GM21737 (cell line): ENCODE measurements around the gene KLHL42.
"Not testable (repeated sequence)": the region's sequence is repeated elsewhere in the genome, so short reads cannot be mapped to it uniquely, and the experiment has no call there.

Source experiments
- ATAC-seq: cut with Tn5 transposase; IDR thresholded peaks from one replicate; pipeline ENCODE4 v1.9.1; 2021; ENCODE audit warnings: mild to moderate bottlenecking, moderate library complexity; ENCODE audit not compliant: unreplicated experiment

The KLHL42 gene, protein sequence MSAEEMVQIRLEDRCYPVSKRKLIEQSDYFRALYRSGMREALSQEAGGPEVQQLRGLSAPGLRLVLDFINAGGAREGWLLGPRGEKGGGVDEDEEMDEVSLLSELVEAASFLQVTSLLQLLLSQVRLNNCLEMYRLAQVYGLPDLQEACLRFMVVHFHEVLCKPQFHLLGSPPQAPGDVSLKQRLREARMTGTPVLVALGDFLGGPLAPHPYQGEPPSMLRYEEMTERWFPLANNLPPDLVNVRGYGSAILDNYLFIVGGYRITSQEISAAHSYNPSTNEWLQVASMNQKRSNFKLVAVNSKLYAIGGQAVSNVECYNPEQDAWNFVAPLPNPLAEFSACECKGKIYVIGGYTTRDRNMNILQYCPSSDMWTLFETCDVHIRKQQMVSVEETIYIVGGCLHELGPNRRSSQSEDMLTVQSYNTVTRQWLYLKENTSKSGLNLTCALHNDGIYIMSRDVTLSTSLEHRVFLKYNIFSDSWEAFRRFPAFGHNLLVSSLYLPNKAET

DNA sequence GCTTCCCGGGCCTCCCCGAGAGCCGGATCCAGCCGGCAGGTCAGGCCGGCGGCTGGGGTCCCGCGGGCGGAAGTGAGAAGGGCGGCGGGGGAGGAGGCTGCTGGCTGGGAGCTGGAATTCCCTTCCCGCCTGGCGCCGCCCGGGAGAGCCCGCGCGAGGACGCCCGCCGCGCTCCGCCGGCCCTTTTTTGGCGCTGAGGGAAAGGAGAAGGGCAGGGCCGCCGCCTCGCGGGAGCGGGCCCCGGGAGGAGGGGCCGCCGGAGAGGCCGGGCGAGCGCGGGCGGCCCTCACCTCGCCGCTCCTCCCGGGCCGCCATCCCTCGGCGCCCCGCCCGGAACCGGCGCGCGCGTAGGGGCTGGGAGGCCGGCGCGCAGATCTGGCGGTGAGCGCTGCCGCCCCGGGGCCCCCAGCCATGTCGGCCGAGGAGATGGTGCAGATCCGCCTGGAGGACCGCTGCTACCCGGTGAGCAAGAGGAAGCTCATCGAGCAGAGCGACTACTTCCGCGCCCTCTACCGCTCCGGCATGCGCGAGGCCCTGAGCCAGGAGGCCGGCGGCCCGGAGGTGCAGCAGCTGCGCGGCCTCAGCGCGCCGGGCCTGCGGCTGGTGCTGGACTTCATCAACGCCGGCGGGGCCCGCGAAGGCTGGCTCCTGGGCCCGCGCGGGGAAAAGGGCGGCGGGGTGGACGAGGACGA is at the start of gene KLHL42, which contains the start of gene MANSC4:
Gene KLHL42 (plus strand): TSS at position 314 of the 692 bp plus-strand sequence. CDS start 98 bp downstream, at position 412.
Gene MANSC4 (minus strand): TSS at position 317 of the 692 bp plus-strand sequence. CDS start 8,960 bp downstream, outside the sequence.
- ATAC-seq, result peak; percentile 80

DNA sequence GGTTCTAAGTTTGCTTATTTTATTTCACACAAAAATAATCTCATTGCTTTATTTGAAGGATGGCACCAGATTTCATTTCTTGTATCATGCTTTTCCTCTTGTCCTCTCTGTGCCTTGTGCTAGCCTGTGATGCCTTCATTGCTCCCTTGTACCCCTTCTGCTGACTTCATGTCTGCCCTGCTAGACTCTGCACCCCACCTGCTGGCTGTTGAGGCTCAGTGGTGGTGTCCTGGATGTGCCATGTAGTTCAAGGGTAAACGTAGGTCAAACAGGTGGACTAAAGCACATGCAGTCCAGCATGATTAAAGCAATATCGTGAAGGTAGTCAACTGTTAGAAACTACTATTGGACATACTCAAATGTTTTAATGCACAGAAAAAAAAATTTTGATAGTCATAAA is 47.8 kb upstream of the KLHL42 start:
- no peak for ATAC-seq

DNA sequence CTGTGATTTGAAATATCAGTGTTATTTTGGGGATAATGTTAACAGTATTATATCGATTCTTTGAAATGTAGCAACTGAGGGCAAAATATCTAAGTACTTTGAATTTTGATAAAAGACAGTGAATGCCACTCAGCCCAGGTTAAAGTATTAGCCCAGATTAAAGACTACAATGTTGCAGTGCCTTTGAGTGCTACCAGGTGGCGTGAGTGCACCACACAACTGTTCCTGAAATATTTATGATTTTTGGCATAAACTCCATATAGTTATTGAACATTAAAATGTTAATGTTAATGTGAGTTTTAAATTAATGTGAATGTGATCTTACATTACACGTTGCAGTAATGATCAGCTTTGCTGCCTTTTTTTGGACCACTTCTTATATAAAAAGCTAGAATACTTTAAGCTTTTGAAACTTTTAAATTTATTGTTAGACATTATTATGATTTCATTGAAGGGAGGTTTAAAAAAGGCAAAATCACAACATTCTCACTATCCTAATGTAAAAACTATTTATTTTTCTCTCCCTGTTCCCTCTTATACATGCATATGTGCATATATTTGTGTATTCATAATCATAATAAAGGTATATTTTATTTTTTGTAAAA is 46.9 kb upstream of the KLHL42 start:
- no peak for ATAC-seq

DNA sequence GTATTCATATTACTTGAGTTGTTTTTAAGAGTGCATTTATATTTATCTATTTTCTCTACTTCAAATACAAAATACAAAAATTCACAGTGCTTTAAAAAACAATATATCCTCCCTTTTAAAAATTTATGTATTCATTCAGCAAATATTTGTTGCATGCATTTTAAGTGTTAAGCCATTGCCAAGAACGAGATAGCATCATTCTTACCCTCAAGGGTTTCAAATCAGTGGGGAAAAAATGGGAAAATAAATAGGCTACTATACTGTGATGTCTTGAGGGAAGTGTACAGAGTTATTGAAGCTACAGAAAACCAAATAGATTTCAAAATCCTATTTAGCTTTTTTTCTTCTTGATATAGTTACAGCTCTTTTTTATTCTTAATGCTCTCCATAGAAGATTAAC is 46.2 kb upstream of the KLHL42 start:
- ATAC-seq, result no peak

DNA sequence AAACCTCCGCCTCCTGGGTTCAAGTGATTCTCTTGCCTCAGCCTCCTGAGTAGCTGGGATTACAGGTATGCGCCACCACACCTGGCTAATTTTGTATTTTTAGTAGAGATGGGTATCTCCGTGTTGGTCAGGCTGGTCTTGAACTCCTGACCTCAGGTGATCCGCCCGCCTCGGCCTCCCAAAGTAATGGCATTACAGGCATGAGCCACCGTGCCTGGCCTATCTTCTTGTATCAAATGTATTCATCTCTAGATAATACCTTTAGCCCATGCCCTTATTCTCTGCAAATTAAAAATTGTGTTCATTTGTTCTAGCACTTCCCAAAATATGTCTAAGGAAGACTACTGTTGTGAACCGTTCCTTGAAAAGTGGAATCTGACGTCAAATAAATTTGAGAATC is 45.7 kb upstream of the KLHL42 start:
- not testable (repeated sequence) for ATAC-seq

DNA sequence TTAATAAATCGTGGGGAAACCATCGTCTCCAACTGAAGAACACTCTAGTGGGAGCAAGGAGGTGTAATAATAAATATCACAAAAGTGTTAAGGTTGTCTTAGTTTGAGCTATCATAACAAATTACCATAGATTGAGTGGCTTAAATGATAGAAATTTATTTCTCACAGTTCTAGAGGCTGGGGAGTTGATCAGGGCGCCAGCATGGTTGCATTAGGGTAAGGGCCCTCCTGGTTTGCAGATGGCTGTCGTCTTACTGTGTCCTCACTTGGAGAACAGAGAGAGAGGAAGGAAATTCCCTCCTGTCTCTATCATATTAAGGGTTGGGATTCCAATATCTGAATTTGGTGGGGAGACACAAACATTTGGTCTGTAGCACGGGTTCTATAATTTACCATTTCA is 36.4 kb upstream of the KLHL42 start:
- ATAC-seq, result no peak

DNA sequence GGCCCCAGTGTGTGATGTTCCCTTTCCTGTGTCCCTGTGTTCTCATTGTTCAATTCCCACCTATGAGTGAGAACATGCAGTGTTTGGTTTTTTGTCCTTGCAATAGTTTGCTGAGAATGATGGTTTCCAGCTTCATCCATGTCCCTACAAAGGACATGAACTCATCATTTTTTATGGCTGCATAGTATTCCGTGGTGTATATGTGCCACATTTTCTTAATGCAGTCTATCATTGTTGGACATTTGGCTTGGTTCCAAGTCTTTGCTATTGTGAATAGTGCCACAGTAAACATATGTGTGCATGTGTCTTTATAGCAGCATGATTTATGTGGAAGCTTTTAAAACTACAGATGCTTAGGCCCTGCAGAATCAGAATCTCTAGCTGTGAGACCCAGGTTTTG is 34.3 kb upstream of the KLHL42 start:
- not testable (repeated sequence) for ATAC-seq

DNA sequence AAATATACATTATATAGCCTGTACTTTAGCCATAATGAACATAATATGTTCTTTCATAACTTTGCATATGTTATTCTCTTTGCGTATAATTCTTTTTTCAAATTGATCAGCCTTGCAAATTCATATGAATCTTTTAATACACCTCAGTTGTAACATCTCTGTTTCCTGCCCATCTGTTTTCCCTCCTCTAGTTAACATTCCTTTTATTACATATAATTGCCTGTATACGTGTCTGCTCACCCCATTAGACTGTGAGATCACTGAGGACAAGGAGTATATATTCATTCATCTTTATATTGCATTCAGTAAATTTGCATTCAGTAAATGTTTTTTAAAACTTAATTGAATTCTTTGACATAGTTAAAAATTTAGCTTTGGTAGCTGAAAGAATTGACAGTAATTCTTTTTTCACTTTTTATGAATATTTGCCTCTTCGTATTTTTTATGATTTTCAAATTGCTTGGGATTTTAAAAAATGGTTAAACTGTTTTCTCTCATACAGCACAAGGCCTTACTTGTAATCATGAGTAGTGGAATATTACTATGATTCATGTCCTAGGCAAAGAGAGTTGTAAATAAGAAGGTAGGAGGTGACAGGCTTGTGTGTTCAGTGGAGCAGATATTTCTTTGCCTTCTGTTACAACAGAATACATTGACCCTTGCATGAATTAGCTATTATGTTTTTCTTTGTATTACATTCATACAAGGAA is 32.8 kb upstream of the KLHL42 start:
- no peak for ATAC-seq

DNA sequence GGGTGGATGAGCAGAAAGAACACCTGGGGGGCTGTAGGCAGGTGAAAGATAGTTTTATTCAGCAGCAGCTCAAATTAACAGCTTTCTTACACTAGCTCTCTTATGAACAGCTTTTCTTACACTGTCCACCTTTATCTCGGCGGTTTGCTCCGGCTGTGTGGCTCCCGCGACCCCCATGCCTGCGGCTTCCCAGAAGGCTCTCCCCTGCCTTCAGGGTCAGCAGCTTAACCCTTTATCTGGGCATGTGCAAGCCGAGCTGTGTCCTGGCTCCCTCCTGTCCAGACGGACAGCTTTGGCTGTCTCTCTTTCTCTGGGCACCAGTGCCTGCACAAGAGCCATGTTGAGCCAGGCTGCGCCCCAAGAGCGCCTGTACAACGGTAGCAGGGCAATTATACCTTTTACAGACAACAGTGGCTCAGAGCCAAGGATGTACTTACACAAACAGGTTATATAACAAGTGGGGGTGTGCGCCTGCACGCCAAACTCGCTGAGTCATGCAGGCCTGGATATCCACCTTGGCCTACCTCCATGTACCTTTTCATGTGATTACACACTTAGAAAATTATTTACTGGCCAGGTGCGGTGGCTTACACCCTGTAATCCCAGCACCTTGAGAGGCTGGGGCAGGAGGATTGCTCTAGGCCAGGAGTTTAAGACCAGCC is 28.5 kb upstream of the KLHL42 start:
- ATAC-seq, result no peak

DNA sequence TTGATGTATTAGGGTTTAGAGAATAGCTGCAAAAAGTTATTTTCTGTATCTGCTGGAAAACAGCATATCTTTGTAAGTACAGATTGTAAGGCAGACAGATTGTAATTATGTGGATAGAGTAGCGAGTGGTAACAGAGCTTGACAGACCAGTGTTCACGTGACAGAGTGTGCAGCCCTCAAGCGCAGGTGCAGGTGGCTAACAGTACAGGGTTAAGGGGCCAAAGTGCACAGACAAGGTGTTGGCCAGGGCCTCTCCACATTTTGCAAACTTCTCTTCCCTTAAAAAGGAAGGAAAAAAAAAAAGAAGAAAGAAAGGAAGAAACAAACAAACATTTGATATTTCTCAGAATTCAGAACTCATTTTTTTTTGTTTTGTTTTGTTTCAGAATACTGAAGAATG is 25.2 kb upstream of the KLHL42 start:
- ATAC-seq, result no peak

DNA sequence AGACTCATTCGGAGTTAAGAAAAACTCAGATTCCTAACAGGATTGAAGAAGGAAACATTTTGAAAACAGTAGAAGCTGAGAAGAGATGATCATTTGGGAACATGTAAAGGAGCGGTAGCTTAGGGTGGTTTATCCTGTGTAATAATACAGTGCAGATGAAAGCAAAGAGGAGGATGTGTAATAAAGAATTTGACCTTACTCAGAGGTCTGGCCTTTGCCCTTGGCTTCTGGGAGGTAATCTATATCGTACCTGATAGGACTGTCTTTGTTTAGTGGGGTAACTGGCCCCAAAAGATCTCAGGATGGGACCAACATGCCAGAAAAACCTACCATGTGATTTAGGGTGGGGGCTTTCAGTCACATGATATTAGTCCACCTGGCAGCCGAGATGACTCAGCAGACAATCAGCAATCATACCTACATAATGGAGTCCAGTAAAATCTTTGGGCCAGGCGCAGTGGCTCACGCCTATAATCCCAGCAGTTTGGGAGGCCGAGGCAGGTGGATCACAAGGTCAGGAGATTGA is 23.3 kb upstream of the KLHL42 start:
- ATAC-seq, result no peak

DNA sequence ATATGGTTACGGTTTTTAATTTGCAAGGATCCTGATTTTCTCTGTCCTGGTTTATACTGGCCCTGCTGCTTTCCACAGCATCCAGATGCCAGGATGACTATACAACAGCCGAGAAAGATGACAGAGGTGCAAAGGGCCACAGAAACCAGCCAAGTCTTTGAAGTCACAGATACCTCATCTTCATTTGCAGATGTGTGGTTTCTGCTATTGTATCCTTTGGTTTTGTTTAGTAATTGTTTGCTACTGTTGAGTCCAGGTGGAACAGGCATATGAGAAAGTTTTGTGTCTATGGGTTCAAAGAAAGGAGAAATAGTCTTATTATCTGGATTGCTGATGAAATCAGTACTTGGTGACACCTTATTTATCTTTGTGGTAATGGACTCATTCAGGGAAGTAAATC is 17.3 kb upstream of the KLHL42 start:
- no peak for ATAC-seq

DNA sequence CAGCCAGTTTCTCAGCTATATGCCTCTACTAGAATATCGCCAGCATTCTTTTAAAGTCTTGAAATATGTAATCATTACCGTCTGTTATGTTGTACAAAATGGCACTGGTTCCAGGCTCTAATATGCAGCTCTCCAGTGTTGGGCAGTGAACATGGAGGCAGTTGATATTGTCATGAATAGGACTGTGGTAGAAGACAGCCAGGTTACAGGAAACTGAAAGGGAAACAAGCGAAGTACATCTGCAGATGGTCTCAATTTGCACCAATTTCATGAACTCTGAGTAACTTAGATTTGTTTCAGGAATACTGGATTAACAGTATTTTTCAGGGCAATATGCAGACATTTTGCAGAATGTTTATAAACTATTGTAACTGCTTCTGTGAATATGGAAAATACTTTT is 13.4 kb upstream of the KLHL42 start:
- no peak for ATAC-seq

DNA sequence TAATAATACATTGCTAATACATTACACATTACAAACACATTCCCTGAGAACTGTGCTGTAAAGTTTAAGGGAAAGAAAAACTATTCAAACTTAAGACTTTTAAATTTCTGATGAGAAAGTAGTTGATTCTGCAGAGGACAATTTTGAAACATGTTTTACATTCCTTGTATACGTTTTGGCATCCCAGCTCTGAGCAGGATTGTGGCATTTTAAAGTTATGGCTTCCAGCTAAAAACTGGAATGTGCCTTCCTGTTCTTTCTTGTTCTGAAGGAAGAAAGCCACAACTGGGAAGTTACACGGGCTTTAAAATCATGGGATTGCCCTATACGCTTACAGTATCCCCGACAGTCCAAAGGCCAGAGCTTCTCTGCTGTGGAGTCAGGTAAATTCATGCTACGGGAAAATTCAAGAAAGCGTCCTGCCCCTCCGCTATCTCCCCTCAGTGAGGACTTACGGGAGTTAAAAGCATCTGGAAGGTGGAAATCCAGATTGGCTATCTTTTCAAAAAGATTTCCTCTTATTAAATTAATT is 10.8 kb upstream of the KLHL42 start:
- no peak for ATAC-seq

DNA sequence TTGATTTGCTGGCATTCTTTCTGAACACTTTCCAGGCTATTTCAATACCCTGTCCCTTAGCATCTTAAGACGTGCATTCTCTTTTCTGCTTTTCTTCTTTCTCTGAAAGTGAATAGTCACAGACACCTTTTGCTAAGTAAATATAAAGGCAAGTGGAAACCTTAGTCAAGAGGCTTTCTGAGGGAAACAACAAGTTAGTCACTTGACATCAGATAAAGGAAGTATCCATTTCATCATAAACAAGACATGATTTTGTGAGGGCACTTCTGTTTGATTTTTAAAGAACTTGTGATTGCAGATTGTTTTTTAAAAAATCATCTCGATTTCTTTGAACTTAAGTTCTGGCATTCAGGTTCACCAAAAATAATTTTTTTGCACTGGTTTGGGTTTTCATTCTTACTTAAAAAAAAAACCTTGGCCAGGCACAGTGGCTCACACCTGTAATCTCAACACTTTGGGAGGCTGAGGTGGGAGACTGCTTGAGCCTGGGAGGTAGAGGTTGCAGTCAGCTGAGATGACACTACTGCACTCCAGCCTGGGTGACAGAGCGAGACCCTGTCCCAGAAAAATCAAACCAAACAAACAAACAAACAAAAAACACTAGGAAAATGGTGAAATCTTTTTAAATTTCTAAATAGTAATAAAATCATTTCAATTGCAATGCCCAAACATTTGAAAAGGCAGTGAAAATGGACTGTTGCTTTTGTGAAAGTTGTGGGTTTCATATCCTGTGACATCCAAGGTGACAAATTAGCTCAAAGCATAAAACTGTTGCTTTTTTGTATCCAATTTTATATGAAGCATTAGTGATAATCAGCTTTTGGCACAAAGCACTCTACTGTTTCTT is 8.3 kb upstream of the KLHL42 start:
- no peak for ATAC-seq

DNA sequence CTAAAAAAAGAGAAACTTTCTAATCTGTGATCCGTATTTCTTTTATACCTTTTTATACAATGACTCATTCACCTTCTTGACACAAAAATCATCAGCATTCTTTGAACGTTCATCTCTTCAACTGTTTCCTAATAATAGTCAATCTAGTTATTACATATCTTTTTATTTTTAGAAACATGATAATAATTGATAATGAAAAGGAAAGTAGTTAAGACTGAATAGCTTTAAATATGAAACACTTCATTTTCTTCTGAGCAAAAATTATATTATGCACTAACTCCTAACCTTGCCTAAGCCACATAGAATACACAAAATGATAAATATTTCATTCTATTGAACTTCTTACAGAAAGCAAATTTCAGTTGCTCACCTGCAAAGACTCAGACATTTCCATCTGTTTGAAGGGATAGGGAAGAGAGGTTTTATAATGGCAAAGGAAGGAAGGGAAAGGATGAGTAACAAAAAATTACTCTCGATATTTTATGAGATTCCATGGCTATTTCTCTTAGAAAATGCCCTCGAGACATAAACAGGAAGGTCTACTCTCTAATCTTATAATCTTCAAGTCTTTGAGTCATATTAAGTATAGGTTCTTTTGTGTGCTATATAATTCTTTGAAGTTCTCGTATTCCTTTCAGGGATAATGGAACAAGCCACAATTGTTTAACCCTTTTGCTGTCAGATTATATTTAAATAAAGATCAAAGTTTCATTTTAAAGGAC is 7.5 kb upstream of the KLHL42 start:
- ATAC-seq, result no peak

DNA sequence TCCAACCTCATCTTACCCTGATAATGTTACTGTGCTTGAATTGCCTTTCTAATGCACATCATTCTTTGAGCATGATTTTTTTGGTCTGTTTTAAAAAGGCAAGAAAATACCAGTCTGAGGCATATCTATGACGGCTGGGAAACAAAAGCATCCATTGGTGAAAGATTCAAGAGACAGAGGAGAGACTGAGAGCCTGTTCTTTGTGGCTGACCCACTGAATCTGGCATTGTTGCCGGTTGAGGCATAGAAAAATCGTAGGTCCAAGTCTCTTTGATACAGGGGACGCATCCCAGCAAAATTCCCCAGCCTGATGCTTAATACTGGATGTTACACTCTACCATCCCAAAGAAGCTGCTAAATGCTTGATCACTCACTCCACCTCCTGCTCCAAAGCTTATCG is 2.9 kb upstream of the KLHL42 start:
- ATAC-seq, result no peak

DNA sequence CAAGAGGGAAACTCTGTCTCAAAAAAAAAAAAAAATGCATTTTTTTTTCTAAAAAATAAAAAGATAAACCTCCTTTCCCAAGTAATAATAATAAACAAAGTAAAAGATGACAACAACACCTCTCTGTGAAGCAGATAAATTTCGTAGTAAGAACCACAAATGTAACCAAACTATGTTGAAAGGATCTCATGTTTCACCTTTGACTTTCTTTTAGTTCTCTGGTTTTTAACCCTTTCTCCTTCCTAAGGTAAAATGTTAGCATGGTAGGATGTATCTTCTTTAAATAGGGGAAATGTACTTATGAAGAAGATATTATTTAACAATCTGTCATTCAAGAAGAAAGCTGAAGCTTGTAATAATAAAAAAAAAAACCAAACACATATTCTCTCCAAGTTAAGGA is 1.8 kb upstream of the KLHL42 start:
- ATAC-seq, result no peak
